Ishikawa (cell line): ENCODE results near the gene GRIK4.

Experiments used
- CEBPB ChIP-seq: IDR thresholded peaks from 2 replicates; pipeline ENCODE4 v1.6.1; 2012
- CREB1 ChIP-seq: IDR thresholded peaks from 2 replicates; pipeline ENCODE4 v1.6.1; 2012; ENCODE audit warnings: low read depth
- EGR1 ChIP-seq: IDR thresholded peaks from 2 replicates; pipeline ENCODE4 v1.6.1; 2012
- EP300 ChIP-seq: IDR thresholded peaks from 2 replicates; pipeline ENCODE4 v1.6.1; 2012; ENCODE audit warnings: borderline replicate concordance
- FOXM1 ChIP-seq: IDR thresholded peaks from 2 replicates; pipeline ENCODE4 v1.6.1; 2012; ENCODE audit warnings: low read depth, borderline replicate concordance
- MAX ChIP-seq: IDR thresholded peaks from 2 replicates; pipeline ENCODE4 v1.6.1; 2012
- NFIC ChIP-seq: IDR thresholded peaks from 2 replicates; pipeline ENCODE4 v1.6.1; 2012
- RAD21 ChIP-seq: IDR thresholded peaks from 2 replicates; pipeline ENCODE4 v1.6.1; 2012; ENCODE audit warnings: low read depth
- REST ChIP-seq: IDR thresholded peaks from 2 replicates; pipeline ENCODE4 v1.6.1; 2012; ENCODE audit warnings: low read depth, mild to moderate bottlenecking
- TAF1 ChIP-seq: IDR thresholded peaks from 2 replicates; pipeline ENCODE4 v1.6.1; 2012; ENCODE audit warnings: low read depth, mild to moderate bottlenecking
- TCF12 ChIP-seq: IDR thresholded peaks from 2 replicates; pipeline ENCODE4 v1.6.1; 2012; ENCODE audit warnings: low read depth
- TEAD4 ChIP-seq: IDR thresholded peaks from 2 replicates; pipeline ENCODE4 v1.6.1; 2012
- USF1 ChIP-seq: IDR thresholded peaks from 2 replicates; pipeline ENCODE4 v1.6.1; 2012
- YY1 ChIP-seq: IDR thresholded peaks from 2 replicates; pipeline ENCODE4 v1.6.1; 2012; ENCODE audit warnings: low read depth
- ZBTB7A ChIP-seq: IDR thresholded peaks from 2 replicates; pipeline ENCODE4 v1.6.1; 2012; ENCODE audit warnings: low read depth

GRIK4 gene

GRCh38 chr11:120706257-120706656 is 194.7 kb downstream of the GRIK4 start:
- TF ChIP-seq TCF12 = no peak
- no peak for TF ChIP-seq MAX

GRCh38 chr11:120707098-120707497 is 195.6 kb downstream of the GRIK4 start:
- TF ChIP-seq YY1 = no peak

- TF ChIP-seq MAX = no peak
- no peak for TF ChIP-seq CEBPB
- no peak for TF ChIP-seq EP300
- no peak for TF ChIP-seq CREB1
- no peak for TF ChIP-seq REST
- no peak for TF ChIP-seq YY1
- TF ChIP-seq RAD21 = no peak
- TF ChIP-seq TEAD4 = no peak
- no peak for TF ChIP-seq FOXM1
- no peak for TF ChIP-seq USF1
- no peak for TF ChIP-seq ZBTB7A
Observed at GRCh38 chr11:120707663-120708062, 196.1 kb downstream of the GRIK4 start.

GRCh38 chr11:120708511-120709183 is 197.1 kb downstream of the GRIK4 start:
- TF ChIP-seq CEBPB (no peak), CREB1 (no peak), ZBTB7A (no peak), EP300 (no peak), TEAD4 (no peak), RAD21 (no peak), EGR1 (no peak), REST (no peak), MAX (no peak), FOXM1 (no peak), TAF1 (no peak), TCF12 (no peak), YY1 (no peak), USF1 (no peak), NFIC (no peak)

GRCh38 chr11:120709808-120710207 is 198.3 kb downstream of the GRIK4 start:
- TF ChIP-seq NFIC (no peak), EGR1 (no peak), YY1 (no peak), EP300 (no peak), FOXM1 (no peak), REST (no peak), RAD21 (no peak), ZBTB7A (no peak), TAF1 (no peak), CEBPB (no peak), CREB1 (no peak), USF1 (no peak), MAX (no peak), TCF12 (no peak), TEAD4 (no peak)
